VCaP (cell line): ENCODE data around the gene DCLRE1B.

Experiments
- H3K27ac ChIP-seq: fragments of 450-650 bp; 2 replicates; pipeline ENCODE4 v1.5.1; 2017
- TF ChIP-seq, protein P1 (sequence below): fragments of 450-650 bp; conservative IDR thresholded peaks from 2 replicates; pipeline ENCODE4 v1.5.1; 2017; ENCODE audit warnings: mild to moderate bottlenecking, moderate library complexity

The DCLRE1B gene

DNA sequence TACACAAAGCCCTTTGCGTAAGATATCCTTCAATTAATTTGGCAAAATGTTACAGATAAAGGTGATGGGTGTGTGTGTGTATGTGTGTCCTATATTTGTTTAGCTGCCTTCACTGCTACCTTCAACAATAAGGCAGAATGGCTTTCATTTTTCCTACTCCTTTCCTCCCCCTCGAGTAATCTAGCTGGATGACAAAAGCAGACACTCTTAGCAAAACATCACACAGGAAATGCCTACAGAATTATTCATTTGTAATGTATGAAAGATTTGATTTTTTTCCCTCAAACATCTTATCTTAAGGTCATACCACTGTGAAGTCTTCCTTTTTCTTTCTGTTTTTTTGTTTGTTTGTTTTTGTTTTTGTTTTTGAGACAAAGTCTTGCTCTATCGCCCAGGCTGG, 44.2 kb upstream of the DCLRE1B start:
- H3K27ac ChIP-seq = no peak overlapping the region

GRCh38 chr1:113861641-113862040, 43.5 kb upstream of the DCLRE1B start:
- TF ChIP-seq, protein P1, sequence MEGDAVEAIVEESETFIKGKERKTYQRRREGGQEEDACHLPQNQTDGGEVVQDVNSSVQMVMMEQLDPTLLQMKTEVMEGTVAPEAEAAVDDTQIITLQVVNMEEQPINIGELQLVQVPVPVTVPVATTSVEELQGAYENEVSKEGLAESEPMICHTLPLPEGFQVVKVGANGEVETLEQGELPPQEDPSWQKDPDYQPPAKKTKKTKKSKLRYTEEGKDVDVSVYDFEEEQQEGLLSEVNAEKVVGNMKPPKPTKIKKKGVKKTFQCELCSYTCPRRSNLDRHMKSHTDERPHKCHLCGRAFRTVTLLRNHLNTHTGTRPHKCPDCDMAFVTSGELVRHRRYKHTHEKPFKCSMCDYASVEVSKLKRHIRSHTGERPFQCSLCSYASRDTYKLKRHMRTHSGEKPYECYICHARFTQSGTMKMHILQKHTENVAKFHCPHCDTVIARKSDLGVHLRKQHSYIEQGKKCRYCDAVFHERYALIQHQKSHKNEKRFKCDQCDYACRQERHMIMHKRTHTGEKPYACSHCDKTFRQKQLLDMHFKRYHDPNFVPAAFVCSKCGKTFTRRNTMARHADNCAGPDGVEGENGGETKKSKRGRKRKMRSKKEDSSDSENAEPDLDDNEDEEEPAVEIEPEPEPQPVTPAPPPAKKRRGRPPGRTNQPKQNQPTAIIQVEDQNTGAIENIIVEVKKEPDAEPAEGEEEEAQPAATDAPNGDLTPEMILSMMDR = no peak
- H3K27ac ChIP-seq = no peak overlapping the region

More for the DNA sequence above, 44.2 kb upstream of the DCLRE1B start:
- TF ChIP-seq, protein P1 = no peak

GRCh38 chr1:113868387-113869083, 36.6 kb upstream of the DCLRE1B start:
- H3K27ac ChIP-seq = no peak overlapping the region
- TF ChIP-seq, protein P1 = no peak

GRCh38 chr1:113870778-113871177, 34.3 kb upstream of the DCLRE1B start:
- TF ChIP-seq, protein P1 = no peak
- H3K27ac ChIP-seq = no peak overlapping the region

DNA sequence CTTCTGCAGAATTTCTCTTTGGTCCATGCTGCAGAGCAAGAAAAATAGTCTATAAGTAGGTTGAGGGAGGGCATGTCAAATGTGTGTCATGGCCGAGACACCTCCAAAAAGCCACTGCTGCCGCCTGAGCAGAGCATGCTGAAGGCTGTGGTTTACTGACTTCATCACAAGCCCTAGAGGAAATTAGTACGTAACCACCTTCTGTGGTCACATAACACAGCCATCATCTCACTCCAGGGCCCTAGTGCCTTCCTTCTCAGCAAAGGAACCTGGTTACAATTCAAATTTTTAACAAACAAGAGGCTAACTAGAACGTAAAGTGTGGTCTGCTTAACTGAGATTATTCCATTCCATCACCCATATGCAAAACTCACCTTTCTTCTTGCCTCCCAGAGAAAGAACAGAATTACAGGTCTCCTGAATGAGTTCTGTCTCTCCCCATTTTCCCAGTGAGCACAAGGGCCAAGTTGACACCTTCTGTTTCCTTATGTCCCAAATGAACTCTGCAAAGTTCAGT, 33.5 kb upstream of the DCLRE1B start, which contains the start of gene PTPN22:
Gene PTPN22 (minus strand): TSS at position 116 of the 517 bp plus-strand sequence.
- TF ChIP-seq, protein P1 = no peak
- no peak within 1 kb of the TSS for H3K27ac ChIP-seq

GRCh38 chr1:113872219-113872935, 32.7 kb upstream of the DCLRE1B start:
- no peak overlapping the region for H3K27ac ChIP-seq
- TF ChIP-seq, protein P1 = no peak

- no peak overlapping the region for H3K27ac ChIP-seq
- TF ChIP-seq, protein P1 = peak; percentile 40; the same call in 1 of the 2 replicates
These were observed 30.9 kb upstream of the DCLRE1B start for GRCh38 chr1:113874012-113874879.
